Neural cell (in vitro differentiated cells): ENCODE results near the gene CXADR.

Experiments
- CTCF ChIP-seq: fragments of 450-650 bp; IDR thresholded peaks from 2 replicates; pipeline ENCODE4 v1.5.1; 2014; ENCODE audit warnings: antibody characterized with exemption, mild to moderate bottlenecking, moderate library complexity; ENCODE audit not compliant: poor library complexity, severe bottlenecking
- EZH2 ChIP-seq: fragments of 200-600, 300-800 bp; shearing (Covaris generic), sonication (generic); IDR thresholded peaks from 2 replicates; pipeline ENCODE4 v1.6.1; 2014; ENCODE audit warnings: antibody characterized with exemption, low read length, borderline replicate concordance, mild to moderate bottlenecking; ENCODE audit not compliant: insufficient read depth, poor library complexity, severe bottlenecking

DNA sequence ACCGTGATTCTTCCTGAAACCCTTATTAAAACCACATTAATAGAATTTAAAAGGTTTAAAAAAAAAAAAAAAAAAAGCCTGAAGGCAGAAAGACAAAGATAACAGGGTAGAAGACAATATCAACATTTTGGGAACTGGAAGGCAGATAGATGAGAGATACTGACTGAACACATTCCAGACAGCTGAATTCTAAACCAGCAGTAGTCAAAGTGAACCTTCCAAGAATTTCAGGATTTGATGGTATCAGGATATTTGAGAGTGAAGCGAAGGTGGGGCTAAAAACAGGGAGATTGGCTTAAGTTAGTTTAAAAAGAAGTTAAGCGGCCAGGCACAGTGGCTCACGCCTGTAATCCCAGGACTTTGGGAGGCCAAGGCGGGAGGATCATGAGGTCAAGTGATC lies 5.3 kb upstream of the CXADR start:
- TF ChIP-seq EZH2 (no peak), CTCF (no peak)
